NCI-H1694 treated with DMSO at 0.1 percent for 48 hours (cell line): Measurements from ENCODE around the gene COL7A1.
A peak's percentile ranks its signal among the peaks of the same experiment; 100 is the strongest.

Experiments
- DNase-seq: peaks from one replicate; lab custom pipeline; 2025; lab: John Stamatoyannopoulos, UW

COL7A1 gene

GRCh38 chr3:48595075-48595525 is at the start of gene COL7A1:
COL7A1 (minus strand) TSS chr3:48595329; CDS start chr3:48595159, 170 bp downstream.
- no peak for DNase-seq

DNA sequence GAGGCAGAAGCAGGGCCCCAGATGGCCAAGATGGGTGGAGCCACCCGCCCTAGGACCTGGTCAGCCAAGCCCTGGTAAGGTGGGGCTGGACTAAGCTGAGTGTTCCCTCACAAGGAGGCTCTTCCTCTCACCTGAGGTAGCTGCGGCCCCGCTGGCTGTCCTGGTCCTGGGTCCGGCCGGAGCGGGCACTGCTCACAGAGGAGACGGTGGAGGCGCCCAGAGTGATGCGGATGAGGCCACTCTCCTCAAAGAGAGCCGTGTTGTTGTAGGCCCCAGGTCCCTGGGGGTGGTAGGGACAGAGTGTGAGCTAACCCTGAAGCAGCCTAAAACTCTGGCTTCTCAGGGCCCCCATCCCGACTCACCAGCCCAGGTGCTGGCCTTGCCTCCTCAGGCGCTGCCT is 47.5 kb upstream of the COL7A1 start:
- no peak for DNase-seq

DNA sequence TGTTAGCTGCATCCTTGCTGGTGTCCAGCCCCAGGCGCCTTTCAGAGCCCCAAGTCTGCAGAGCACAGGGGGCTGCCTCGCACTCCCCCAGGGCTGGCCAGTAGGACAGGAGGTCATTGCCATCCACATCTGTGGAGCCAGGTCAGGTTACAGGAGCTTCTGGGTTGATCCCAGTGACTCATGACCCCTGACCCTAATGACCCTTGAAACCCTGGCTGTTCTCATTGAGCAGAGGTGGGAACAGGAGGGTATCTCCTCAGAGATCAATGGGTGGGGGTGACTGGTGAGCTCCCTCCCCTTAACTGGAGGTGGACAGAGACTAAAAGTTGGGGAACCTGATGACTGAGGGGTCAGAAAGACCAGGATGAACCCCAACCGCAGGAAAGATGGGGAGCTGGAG is 46.3 kb upstream of the COL7A1 start:
- DNase-seq: no peak

DNA sequence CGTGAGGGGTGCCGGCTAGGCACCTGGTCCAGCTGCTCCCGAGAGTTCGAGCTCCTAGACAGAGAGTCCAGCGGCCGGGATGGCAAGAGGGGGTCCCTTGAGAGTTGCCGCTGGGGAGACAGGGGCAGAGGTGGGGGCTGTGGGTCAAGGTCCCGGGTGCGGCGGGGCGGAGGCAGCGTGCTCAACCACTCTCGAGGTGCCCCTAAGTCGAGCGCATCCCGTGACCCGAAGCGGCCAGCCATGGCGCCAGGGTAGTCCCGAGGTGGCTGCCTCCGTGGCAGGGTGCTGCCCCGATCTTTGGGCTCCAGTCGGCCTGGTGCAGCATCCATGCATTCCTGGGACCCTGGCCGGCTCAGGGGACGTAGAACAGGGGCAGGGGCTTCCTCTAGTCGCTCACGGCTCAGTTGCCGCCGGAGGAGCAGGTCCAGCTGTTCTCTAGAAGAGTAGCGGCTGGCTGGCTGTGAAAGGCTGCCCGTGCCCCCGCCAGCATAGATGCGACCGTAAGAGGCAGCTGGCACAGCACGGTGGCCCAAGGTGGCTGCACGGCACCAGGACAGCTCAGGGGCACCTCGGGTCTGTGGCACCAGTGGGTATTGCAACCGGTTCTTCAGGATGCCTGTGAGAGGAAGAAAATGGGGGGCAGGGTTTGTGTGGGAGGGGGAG is 44.9 kb upstream of the COL7A1 start:
- no peak for DNase-seq

DNA sequence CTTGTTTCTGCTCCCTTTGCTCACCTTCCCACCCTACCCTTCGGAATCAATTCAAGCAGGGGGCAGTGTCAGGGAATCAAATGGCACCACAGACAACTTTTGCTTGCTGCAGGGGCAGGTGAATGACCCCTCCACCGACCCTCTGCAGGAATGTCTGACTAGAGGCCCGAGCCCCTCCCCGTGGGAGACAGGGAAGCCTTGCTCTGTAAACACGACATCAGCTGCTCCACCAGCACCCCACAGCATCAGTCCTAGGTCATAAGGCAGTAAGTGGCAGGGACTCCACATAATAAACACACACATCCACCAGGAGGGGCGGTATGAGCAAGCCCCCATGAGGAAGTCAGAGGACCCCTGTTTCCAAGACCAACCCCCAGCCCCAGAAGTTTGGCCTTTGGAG is 42.2 kb upstream of the COL7A1 start:
- DNase-seq: no peak

- DNase-seq: no peak
These were observed 41.1 kb upstream of the COL7A1 start for GRCh38 chr3:48636149-48636655.

- DNase-seq: peak; percentile 61
These were observed 40.3 kb upstream of the COL7A1 start, which contains the start of gene SLC26A6 for GRCh38 chr3:48635222-48636021. SLC26A6 (minus strand) TSS chr3:48635461; CDS start chr3:48635393, 68 bp downstream.

- no peak for DNase-seq
These were observed 39.6 kb upstream of the COL7A1 start for GRCh38 chr3:48634661-48635221.

- DNase-seq: no peak
These were observed 38.6 kb upstream of the COL7A1 start for GRCh38 chr3:48633743-48634142.

GRCh38 chr3:48633256-48633655 is 38.1 kb upstream of the COL7A1 start:
- DNase-seq: no peak

DNA sequence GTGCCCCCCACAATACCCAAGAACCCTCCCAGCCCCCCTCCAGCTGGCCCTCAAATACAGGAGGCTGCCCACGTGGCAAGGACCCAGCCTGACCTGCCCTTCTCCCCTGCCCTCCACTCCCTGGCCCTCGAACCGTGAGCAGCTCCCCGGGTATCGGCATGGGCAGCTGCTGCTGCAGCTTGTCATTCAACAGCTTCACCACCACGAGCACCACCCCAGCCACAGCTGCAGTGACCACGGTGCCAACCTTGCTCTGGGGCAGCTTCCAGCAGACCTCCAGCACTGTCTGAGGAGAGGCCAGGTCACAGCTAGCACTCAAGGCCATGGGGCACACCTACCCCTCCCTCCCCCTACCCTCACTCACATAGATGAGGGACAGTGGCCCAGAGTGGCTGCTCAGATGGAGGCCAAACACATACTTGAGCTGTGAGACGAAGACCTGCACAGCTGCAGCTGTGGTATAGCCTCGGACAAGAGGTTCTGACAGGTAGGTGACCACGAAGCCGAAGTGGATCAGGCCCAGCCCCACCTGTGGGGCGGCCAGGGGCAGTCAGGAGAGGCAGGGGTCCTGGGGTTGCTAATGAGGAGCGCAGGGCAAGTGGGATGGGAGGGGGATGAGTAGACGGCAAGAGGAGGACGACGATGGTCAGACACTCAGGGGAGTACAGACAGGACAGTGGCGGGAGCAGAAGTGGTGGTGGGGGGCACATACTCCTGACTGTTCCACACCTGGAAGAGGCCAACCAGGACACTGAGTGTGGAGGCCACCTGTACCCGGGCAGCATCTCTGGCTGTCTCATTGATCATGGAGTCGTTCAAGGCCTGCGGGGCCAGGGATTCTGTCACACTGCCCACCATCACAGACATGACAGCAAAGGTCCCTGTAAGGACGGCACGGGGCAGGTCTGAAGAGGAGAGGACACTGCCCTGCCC is 36.7 kb upstream of the COL7A1 start:
- DNase-seq: no peak

- DNase-seq: no peak
These were observed 35.7 kb upstream of the COL7A1 start for GRCh38 chr3:48630833-48631232.

DNA sequence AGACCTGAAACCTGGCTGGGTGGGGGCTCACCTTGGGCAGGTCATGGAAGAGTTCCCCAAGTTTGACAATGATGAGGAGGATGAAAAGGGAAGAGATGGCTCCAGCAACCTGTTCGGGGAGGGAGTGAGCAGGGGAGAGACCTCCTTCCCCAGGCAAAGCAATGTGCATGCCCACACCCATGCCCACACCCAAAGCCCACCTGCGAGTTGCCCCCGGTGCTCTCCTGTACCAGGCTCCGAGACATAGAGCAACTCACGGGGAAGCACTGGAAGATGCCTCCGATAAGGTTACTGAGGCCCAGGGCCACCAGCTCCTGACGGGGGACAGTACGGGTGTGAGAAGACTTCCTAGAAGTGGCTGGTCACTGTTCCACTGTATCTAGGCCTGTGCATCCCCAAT is 35.3 kb upstream of the COL7A1 start:
- DNase-seq: no peak

DNA sequence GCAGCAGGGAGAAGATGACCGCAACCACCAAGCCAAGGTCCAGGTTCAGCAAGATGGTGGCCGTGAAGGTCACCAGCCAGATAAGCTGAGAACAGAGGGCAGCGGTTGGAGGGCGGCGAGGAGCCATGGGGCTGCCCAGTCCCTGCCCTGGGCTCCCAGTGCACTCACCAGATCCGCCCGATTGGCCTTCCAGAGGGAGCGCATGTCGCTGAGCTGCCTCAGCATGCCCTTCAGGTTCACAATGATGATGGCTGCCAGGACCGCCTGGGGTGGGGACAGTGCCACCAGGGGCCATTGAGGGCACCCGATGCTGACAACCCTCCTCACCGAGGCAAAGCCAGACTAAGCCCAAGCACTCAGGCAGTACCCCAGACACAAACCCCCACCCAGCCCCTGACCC is 34.8 kb upstream of the COL7A1 start:
- DNase-seq: no peak

GRCh38 chr3:48628277-48629017 is 33.3 kb upstream of the COL7A1 start:
- DNase-seq: no peak

GRCh38 chr3:48625600-48625999 is 30.5 kb upstream of the COL7A1 start:
- DNase-seq: no peak

DNA sequence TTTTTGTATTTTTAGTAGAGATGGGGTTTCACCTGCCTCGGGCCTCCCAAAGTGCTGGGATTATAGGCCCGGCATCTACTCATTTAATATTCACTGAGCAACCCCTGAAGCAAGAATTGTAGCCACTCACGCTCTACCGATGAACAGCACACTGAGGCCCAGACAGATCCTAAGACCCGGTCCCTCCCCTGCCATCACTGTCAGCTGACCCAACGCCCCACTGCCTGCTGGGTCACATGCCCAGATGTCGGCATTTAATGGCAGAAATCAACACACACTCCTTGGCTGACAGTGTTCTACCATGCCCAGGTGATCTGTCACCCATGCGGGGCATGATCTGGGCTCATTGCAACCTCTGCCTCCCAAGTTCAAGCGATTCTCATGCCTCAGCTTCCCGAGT is 29.6 kb upstream of the COL7A1 start:
- DNase-seq: no peak

GRCh38 chr3:48623851-48624547 is 28.9 kb upstream of the COL7A1 start:
- DNase-seq: no peak

GRCh38 chr3:48621461-48621869 is 26.3 kb upstream of the COL7A1 start, which contains the start of gene TMEM89:
TMEM89 (minus strand) TSS chr3:48621769; CDS start chr3:48621756, 13 bp downstream.
- DNase-seq: no peak
